Renal cortex interstitium (tissue), 11 donors: Measurements from ENCODE around the gene SUPT6H. TPM values are rescaled to one million over a fixed set of nuclear protein-coding genes. Genes with fewer than 3 reads are reported as not detected.

Experiments used
- DNase-seq, 11 donors: peaks; one replicate each; pipeline ENCODE4 v3.0.0-alpha.2; 2013; ENCODE audit warnings: low read depth in 9 of 11, low spot score in 4 of 11; ENCODE audit errors: extremely low read depth in 1 of 11
- polyA plus RNA-seq, 3 donors: library from polyadenylated mRNA; unstranded; fragments of 120-200 nt; gene quantifications; one replicate each; pipeline ENCODE4 v1.2.1, GENCODE V29; 2013; ENCODE audit not compliant: insufficient read length in 3 of 3

Gene SUPT6H
- polyA plus RNA-seq, 3 donors: 71.4 to 75.8 (median 72.4) TPM

GRCh38 chr17:28743243-28744103, 81.5 kb downstream of the SUPT6H start, which contains the start of gene TRAF4:
TRAF4 (plus strand) TSS chr17:28744011; CDS start chr17:28744113, 102 bp downstream.
- peak in 7 of 11 donors; percentile 77 to 85 (median 82) for DNase-seq

DNA sequence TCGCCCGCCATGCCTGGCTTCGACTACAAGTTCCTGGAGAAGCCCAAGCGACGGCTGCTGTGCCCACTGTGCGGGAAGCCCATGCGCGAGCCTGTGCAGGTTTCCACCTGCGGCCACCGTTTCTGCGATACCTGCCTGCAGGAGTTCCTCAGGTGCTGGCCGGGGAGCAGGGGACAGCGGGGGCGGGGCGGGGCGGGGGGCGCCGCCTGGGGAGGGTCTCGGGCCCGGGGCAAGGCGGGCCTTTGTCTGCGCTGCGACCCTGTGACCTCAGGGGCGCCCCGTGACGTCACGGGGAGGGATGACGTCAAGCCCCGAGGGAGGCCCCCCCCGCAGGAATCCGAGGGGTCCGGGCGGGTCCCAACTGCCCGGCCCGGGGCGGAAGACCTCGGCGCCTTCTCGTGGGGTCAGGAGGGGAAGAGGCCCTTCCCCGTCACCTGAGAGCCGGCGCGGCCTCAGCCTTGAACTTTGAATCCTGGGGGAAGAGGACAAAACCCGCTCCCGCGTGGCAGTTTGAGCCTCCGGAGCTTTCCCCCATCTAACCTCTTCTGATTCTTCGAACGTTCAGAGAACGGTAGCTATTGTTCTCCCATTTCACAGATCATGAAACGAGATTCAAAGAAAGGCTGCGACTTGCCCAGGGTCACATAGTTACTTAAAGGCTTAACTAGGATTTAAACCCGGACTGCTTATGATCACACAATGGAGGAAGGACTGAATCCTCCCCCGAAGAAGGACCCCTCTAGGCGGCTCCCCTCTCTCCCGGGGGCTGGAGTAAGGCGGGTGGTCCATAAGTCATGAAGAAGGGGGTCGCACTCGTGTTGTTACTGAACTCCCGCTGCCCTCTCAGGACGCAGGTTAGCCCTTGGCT, 82.3 kb downstream of the SUPT6H start:
- peak in 4 of 11 donors; percentile 17 to 67 (median 56) for DNase-seq

DNA sequence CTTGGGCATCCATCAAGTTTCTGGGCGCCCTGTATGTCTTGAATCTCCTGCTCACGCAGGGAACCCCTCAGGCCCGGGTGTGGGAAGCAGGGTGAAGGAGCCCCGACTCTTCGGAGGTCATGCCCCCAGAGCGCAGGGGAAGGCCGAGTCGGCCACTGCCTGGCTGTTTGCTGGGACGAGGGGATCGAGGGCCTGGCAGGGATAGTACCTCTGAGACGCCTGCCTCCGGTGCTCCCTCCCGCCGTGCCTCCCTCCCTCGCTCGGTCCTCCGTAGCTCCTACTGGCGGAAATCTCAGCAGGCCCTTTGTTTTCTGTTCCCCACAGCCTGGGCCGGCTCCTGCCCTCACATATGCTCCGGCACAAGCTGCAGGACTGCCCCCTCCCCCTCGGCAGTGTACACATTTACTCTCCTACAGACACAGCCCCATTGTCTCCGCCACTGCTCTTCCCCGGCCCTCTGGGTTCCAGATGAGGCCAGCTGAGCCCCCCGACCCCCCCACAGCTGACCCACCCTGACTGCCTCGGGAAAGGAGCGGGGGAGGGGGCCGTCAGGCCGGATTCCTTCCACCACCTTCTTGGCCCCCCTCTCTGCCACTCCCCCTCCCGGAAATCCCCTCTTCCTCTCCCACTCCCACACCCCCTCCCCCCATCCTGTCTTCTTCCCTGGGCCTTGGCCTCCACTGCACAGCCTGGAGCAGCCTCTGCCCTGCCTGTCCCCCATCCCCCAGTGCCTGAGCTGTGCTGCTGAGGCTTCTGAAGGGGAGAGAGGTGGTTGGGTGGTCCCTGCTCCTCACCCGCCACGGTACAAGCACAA, 83.2 kb downstream of the SUPT6H start:
- DNase-seq: peak in 5 of 11 donors; percentile 60 to 84 (median 72)

GRCh38 chr17:28745786-28746411, 83.9 kb downstream of the SUPT6H start:
- DNase-seq: peak in 3 of 11 donors; percentile 64 to 83 (median 79)

- peak in 2 of 11 donors; percentile 36 to 39 for DNase-seq
Observed at GRCh38 chr17:28746611-28747050, 84.6 kb downstream of the SUPT6H start.

DNA sequence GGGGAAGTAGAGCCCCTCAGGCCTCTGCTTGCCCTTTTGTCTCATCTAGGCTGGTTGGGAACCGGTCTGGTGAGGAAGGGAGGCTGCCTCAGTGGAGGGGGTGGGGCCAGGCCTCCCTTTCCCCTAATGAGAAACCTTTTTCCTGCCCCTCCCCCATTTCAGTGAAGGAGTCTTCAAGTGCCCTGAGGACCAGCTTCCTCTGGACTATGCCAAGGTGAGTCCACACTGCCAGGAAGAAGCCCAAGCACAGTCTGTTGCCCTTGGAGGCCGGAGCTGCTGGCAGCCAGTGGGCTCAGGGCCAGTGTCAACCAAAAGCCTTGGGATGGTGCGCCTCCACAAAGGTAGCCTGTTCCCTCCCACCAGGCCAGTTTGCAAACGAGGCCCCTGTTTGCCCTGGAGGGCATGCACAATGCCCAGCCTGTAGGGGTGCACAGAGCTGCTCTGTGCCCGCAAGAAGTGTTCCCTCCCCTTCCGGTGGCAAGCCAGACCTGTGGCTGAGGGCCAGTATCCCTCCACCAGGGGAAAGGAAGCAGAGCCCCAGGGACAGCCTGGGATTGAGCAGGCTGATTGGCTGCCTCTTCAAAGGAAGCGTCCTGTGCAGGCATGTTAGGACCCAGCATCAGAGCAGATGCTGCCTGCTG, 85.2 kb downstream of the SUPT6H start:
- peak in 2 of 11 donors; percentile 27 to 53 for DNase-seq

DNA sequence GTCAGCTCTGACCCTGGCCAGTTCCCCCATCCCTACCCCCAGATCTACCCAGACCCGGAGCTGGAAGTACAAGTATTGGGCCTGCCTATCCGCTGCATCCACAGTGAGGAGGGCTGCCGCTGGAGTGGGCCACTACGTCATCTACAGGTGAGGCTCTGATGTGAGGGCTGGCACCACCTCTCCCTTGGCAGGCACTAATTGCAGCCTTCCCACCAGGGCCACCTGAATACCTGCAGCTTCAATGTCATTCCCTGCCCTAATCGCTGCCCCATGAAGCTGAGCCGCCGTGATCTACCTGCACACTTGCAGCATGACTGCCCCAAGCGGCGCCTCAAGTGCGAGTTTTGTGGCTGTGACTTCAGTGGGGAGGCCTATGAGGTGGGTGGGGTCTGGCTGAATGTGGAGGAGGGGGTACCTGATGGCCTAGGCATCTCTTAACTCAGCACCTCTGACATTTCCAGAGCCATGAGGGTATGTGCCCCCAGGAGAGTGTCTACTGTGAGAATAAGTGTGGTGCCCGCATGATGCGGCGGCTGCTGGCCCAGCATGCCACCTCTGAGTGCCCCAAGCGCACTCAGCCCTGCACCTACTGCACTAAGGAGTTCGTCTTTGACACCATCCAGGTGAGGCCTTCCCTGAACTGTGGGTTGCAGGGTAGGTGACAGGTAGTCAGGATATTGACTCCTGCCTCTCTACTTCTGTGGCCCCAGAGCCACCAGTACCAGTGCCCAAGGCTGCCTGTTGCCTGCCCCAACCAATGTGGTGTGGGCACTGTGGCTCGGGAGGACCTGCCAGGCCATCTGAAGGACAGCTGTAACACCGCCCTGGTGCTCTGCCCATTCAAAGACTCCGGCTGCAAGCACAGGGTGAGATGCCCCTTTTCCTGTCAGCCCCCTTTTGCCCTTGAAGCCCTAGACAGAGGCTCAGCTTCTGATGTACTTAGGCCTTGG, 86.1 kb downstream of the SUPT6H start:
- DNase-seq: no peak

DNA sequence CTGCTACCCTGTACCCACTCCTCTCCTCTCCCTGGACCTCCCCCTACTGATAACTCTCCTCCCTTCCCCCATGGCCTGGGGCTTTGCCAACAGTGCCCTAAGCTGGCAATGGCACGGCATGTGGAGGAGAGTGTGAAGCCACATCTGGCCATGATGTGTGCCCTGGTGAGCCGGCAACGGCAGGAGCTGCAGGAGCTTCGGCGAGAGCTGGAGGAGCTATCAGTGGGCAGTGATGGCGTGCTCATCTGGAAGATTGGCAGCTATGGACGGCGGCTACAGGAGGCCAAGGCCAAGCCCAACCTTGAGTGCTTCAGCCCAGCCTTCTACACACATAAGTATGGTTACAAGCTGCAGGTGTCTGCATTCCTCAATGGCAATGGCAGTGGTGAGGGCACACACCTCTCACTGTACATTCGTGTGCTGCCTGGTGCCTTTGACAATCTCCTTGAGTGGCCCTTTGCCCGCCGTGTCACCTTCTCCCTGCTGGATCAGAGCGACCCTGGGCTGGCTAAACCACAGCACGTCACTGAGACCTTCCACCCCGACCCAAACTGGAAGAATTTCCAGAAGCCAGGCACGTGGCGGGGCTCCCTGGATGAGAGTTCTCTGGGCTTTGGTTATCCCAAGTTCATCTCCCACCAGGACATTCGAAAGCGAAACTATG, 87.0 kb downstream of the SUPT6H start:
- DNase-seq: no peak

DNA sequence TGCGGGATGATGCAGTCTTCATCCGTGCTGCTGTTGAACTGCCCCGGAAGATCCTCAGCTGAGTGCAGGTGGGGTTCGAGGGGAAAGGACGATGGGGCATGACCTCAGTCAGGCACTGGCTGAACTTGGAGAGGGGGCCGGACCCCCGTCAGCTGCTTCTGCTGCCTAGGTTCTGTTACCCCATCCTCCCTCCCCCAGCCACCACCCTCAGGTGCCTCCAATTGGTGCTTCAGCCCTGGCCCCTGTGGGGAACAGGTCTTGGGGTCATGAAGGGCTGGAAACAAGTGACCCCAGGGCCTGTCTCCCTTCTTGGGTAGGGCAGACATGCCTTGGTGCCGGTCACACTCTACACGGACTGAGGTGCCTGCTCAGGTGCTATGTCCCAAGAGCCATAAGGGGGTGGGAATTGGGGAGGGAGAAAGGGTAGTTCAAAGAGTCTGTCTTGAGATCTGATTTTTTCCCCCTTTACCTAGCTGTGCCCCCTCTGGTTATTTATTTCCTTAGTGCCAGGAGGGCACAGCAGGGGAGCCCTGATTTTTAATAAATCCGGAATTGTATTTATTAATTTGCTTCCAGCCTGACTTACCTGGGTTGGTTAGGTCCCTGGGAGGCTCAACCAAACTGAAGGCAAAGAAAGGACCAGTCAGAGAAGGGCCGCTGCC, 87.6 kb downstream of the SUPT6H start:
- no peak for DNase-seq

DNA sequence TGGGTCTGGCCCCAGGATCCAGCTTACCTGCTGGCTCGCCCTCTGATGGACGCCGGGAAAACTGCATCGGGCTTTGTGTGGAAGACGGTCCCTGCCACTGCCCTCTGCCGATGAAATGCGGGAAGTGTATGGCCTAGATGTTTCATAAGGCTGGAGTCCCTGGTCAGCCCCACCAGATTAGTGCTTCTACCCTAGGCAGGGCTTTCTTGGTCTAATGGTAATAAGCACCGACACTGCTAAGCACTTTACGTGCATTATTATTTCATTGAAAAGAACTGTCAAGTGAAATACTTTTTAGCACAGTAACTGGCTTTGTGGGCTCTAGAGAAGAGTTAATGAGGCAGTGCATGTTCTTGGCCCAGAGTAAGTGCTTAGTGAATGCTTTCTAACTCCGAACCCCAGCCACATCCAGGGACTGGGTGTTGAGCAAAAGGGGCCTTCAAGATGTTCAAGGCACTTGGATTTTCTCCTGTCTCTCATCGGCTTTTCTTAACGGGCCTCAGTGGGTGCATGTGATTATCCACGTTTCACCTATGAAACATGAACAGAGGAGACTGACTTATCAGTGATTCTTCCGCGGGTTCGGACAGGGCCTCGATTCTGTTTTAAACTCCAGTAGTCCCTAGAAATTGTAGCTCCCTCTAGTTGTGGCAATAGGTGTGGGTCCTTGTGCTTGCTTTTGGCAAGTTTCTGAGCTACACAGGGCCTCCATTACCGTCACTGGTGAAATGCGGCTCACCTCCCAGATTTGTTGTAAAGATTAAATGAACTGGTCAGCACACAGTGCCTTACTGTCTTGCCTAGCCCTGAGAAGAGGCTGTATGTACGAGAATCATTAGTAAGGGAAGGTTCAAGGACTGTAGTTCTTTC, 88.4 kb downstream of the SUPT6H start:
- DNase-seq: peak in 8 of 11 donors; percentile 78 to 91 (median 86)

DNA sequence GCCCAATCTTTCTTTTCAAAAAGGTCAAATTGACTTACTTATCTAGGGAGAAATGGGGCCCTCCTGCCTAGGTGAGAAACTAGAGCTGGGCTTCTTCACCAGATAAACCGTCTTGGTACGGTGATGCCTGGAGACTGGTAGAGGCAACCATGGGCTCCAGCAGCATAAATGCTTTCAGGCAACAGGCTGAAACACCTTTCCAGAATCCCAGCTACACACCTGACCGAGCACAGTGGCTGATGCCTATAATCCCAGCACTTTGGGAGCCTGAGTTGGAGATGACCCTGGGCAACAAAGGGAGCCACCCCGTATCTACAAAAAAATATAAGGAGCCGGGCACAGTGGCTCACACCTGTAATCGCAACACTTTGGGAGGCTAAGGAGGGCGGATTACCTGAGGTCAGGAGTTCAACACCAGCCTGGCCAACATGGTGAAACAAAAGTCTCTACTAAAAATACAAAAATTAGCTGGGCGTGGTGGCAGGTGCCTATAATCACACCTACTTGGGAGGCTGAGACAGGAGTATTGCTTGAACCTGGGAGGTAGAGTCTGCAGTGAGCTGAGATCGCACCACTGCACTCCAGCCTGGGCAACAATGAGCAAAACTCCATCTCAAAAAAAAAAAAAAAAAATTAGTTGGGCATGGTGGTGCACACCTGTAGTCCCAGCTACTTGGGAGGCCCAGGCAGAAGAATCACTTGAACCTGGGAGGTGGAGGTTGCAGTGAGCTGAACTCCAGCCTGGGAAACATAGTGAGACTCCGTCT, 89.8 kb downstream of the SUPT6H start:
- no peak for DNase-seq
